Hepatocyte (in vitro differentiated cells): ENCODE data around the gene EPHA5.

ENCODE experiments used
- EZH2 ChIP-seq: fragments of 200-600 bp; sonication (generic); IDR thresholded peaks from 2 replicates; pipeline ENCODE4 v1.6.1; 2016; ENCODE audit warnings: antibody characterized with exemption, mild to moderate bottlenecking, borderline replicate concordance
- TF ChIP-seq, protein P1 (sequence below): fragments of 200-600 bp; sonication (generic); IDR thresholded peaks from 2 replicates; pipeline ENCODE4 v1.5.1; 2016; ENCODE audit warnings: antibody characterized with exemption, mild to moderate bottlenecking; ENCODE audit not compliant: poor library complexity

DNA sequence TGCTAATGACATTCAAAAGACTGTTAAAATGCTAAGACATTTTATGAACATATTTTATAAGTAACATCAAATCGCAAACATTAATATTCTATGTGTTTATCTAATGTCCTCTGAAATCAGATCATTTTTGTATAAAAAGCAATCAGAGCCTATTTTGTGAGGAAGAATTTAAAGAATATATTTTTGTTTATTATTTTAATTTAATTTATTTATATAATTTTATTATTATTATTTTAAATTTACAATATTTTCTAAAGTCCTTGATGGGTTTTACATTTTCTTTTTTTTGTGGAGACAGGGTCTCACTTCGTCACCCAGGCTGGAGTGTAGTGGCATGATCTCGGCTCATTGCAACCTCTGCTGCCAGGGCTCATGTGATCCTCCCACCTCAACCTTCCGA is 262.8 kb downstream of the EPHA5 start:
- TF ChIP-seq, protein P1, sequence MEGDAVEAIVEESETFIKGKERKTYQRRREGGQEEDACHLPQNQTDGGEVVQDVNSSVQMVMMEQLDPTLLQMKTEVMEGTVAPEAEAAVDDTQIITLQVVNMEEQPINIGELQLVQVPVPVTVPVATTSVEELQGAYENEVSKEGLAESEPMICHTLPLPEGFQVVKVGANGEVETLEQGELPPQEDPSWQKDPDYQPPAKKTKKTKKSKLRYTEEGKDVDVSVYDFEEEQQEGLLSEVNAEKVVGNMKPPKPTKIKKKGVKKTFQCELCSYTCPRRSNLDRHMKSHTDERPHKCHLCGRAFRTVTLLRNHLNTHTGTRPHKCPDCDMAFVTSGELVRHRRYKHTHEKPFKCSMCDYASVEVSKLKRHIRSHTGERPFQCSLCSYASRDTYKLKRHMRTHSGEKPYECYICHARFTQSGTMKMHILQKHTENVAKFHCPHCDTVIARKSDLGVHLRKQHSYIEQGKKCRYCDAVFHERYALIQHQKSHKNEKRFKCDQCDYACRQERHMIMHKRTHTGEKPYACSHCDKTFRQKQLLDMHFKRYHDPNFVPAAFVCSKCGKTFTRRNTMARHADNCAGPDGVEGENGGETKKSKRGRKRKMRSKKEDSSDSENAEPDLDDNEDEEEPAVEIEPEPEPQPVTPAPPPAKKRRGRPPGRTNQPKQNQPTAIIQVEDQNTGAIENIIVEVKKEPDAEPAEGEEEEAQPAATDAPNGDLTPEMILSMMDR, result no peak
- TF ChIP-seq EZH2, result no peak
